NCI-H2029 treated with DMSO at 0.1 percent for 48 hours (cell line): ENCODE results near the gene GPR84.

Source experiments
- DNase-seq: peaks from one replicate; lab custom pipeline; 2025; lab: John Stamatoyannopoulos, UW

Gene GPR84

GRCh38 chr12:54324617-54325441 is 39.5 kb downstream of the GPR84 start, which contains the start of gene COPZ1:
Gene COPZ1 (plus strand): TSS chr12:54325131. CDS start chr12:54325164, 33 bp downstream.
- peak; percentile 98 for DNase-seq

- no peak for DNase-seq
Observed at GRCh38 chr12:54321363-54321762, 42.9 kb downstream of the GPR84 start.
